Neural cell (in vitro differentiated cells): ENCODE data around the gene HMOX2.

Source experiments
- EP300 ChIP-seq: fragments of 450-650 bp; conservative IDR thresholded peaks from 2 replicates; pipeline ENCODE4 v1.6.1; 2014; ENCODE audit warnings: antibody characterized with exemption, mild to moderate bottlenecking, moderate library complexity; ENCODE audit not compliant: poor library complexity, severe bottlenecking
- EZH2 ChIP-seq: fragments of 200-600, 300-800 bp; shearing (Covaris generic), sonication (generic); IDR thresholded peaks from 2 replicates; pipeline ENCODE4 v1.6.1; 2014; ENCODE audit warnings: antibody characterized with exemption, low read length, borderline replicate concordance, mild to moderate bottlenecking; ENCODE audit not compliant: insufficient read depth, poor library complexity, severe bottlenecking
- MXI1 ChIP-seq: fragments of 450-650 bp; conservative IDR thresholded peaks from 2 replicates; pipeline ENCODE4 v1.6.1; 2014; ENCODE audit warnings: antibody characterized with exemption, mild to moderate bottlenecking; ENCODE audit not compliant: poor library complexity, severe bottlenecking
- POLR2AphosphoS5 ChIP-seq: IDR thresholded peaks from 2 replicates; pipeline ENCODE4 v1.6.1; 2012
- RAD21 ChIP-seq: fragments of 450-650 bp; conservative IDR thresholded peaks from 2 replicates; pipeline ENCODE4 v1.6.1; 2014; ENCODE audit warnings: antibody characterized with exemption, mild to moderate bottlenecking, moderate library complexity
- SMC3 ChIP-seq: fragments of 450-650 bp; conservative IDR thresholded peaks from 2 replicates; pipeline ENCODE4 v1.6.1; 2014; ENCODE audit warnings: antibody characterized with exemption, mild to moderate bottlenecking, moderate library complexity; ENCODE audit not compliant: poor library complexity
- TAF1 ChIP-seq: IDR thresholded peaks from 2 replicates; pipeline ENCODE4 v1.6.1; 2012; ENCODE audit warnings: low read depth
- TF ChIP-seq, protein P1 (sequence below): fragments of 450-650 bp; IDR thresholded peaks from 2 replicates; pipeline ENCODE4 v1.5.1; 2014; ENCODE audit warnings: antibody characterized with exemption, mild to moderate bottlenecking, moderate library complexity; ENCODE audit not compliant: poor library complexity, severe bottlenecking
- TF ChIP-seq, protein P2 (sequence below): IDR thresholded peaks from 2 replicates; pipeline ENCODE4 v1.6.1; 2012; ENCODE audit warnings: borderline replicate concordance

DNA sequence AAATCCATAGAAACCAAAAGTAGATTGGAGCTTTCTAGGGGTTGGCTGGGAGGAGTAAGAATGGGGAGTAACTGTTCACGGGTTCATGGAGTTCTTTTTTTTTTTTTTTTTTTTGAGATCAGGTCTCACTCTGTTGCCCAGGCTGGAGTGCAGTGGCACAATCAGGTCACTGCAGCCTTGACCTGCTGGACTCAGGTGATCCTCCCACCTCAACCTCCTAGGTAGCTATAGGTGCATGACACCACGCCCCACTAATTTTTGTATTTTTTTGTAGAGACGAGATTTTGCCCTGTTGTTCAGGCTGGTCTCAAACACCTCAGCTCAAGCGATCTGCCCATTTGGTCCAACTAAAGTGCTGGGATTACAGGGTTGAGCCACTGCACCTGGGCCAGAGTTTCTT is 3.3 kb upstream of the HMOX2 start:
- TF ChIP-seq, protein P1, sequence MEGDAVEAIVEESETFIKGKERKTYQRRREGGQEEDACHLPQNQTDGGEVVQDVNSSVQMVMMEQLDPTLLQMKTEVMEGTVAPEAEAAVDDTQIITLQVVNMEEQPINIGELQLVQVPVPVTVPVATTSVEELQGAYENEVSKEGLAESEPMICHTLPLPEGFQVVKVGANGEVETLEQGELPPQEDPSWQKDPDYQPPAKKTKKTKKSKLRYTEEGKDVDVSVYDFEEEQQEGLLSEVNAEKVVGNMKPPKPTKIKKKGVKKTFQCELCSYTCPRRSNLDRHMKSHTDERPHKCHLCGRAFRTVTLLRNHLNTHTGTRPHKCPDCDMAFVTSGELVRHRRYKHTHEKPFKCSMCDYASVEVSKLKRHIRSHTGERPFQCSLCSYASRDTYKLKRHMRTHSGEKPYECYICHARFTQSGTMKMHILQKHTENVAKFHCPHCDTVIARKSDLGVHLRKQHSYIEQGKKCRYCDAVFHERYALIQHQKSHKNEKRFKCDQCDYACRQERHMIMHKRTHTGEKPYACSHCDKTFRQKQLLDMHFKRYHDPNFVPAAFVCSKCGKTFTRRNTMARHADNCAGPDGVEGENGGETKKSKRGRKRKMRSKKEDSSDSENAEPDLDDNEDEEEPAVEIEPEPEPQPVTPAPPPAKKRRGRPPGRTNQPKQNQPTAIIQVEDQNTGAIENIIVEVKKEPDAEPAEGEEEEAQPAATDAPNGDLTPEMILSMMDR = no peak
- TF ChIP-seq, protein P2, sequence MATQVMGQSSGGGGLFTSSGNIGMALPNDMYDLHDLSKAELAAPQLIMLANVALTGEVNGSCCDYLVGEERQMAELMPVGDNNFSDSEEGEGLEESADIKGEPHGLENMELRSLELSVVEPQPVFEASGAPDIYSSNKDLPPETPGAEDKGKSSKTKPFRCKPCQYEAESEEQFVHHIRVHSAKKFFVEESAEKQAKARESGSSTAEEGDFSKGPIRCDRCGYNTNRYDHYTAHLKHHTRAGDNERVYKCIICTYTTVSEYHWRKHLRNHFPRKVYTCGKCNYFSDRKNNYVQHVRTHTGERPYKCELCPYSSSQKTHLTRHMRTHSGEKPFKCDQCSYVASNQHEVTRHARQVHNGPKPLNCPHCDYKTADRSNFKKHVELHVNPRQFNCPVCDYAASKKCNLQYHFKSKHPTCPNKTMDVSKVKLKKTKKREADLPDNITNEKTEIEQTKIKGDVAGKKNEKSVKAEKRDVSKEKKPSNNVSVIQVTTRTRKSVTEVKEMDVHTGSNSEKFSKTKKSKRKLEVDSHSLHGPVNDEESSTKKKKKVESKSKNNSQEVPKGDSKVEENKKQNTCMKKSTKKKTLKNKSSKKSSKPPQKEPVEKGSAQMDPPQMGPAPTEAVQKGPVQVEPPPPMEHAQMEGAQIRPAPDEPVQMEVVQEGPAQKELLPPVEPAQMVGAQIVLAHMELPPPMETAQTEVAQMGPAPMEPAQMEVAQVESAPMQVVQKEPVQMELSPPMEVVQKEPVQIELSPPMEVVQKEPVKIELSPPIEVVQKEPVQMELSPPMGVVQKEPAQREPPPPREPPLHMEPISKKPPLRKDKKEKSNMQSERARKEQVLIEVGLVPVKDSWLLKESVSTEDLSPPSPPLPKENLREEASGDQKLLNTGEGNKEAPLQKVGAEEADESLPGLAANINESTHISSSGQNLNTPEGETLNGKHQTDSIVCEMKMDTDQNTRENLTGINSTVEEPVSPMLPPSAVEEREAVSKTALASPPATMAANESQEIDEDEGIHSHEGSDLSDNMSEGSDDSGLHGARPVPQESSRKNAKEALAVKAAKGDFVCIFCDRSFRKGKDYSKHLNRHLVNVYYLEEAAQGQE = no peak
- TF ChIP-seq POLR2AphosphoS5 (no peak), SMC3 (no peak), RAD21 (no peak), EP300 (no peak), TAF1 (no peak), MXI1 (no peak), EZH2 (no peak)
